Measurements from ENCODE around the gene CLSTN2. TPM values are rescaled to one million over a fixed set of nuclear protein-coding genes. Genes with fewer than 3 reads are reported as not detected.

Gene CLSTN2
- total RNA-seq, 1 experiment from 2014 or later: 0.02 TPM

- Histone ChIP-seq H3K9me3 (ENCODE audit: control insufficient read depth in 1 of 2, insufficient read depth in 1 of 2, low read depth in 1 of 2, low read length in 2 of 2) (no peaks in the 10 kb centered on the region), H3K9ac (ENCODE audit: low read length) (no peak overlapping the region), H4K20me1 (ENCODE audit: insufficient read depth) (no peaks in the 10 kb centered on the region), H3K27ac (ENCODE audit: low read depth, low read length) (no peak overlapping the region), H3K4me2 (ENCODE audit: low read length) (no peak overlapping the region), H3K79me2 (ENCODE audit: insufficient read depth, low read length) (no peaks in the 10 kb centered on the region), H3K4me3 (replicated peaks in 1 of 2; ENCODE audit: low read depth in 1 of 2, low read length in 2 of 2) (no peak overlapping the region), H2AFZ (ENCODE audit: low read depth, low read length, poor library complexity, severe bottlenecking) (no peak overlapping the region), H3K4me1 (ENCODE audit: control insufficient read depth in 1 of 2, insufficient read depth in 2 of 2, low read length in 2 of 2) (no peaks in the 10 kb centered on the region), H3K36me3 (ENCODE audit: control insufficient read depth in 1 of 2, insufficient read depth in 2 of 2, low read length in 2 of 2) (no peaks in the 10 kb centered on the region; a peak in 1 of 4 replicates), H3K9me2 (ENCODE audit: insufficient read depth) (no peaks in the 10 kb centered on the region), H3K27me3 (ENCODE audit: insufficient read depth, low read length) (peaks cover 41% of the 10 kb centered on the region)
- ATAC-seq (no peak), DNase-seq (ENCODE audit: low read depth, low spot score) (no peak)
- CTCF ChIA-PET: no interaction called here
- intact Hi-C loops (cut with micrococcal nuclease): no loop called here
- POLR2A ChIA-PET: no interaction called here
- RAD21 ChIA-PET (ENCODE audit: low non-redundant PET in 1 of 2, low total read pairs in 2 of 2, uncharacterized antibody in 2 of 2, unreplicated experiment in 2 of 2): no interaction called here
- no peak for TF ChIP-seq RAD21 (IDR thresholded peaks at IDR 0.05; ENCODE audit: low read depth)
- BruUV-seq (replicated peaks): no TSS peak
These were observed 588.6 kb downstream of the CLSTN2 start for GRCh38 chr3:140523600-140523999.

- Histone ChIP-seq H3K4me3 (replicated peaks in 1 of 2; ENCODE audit: low read depth in 1 of 2, low read length in 2 of 2) (no peak overlapping the region), H3K79me2 (ENCODE audit: insufficient read depth, low read length) (no peaks in the 10 kb centered on the region), H3K4me1 (ENCODE audit: control insufficient read depth in 1 of 2, insufficient read depth in 2 of 2, low read length in 2 of 2) (peaks cover 0 to 6% of the 10 kb centered on the region in 2 experiments; a peak in 1 of 4 replicates), H3K27ac (ENCODE audit: low read depth, low read length) (no peak overlapping the region), H3K9me3 (ENCODE audit: control insufficient read depth in 1 of 2, insufficient read depth in 1 of 2, low read depth in 1 of 2, low read length in 2 of 2) (no peaks in the 10 kb centered on the region), H3K9me2 (ENCODE audit: insufficient read depth) (no peaks in the 10 kb centered on the region), H3K27me3 (ENCODE audit: insufficient read depth, low read length) (peaks cover 43% of the 10 kb centered on the region), H3K36me3 (ENCODE audit: control insufficient read depth in 1 of 2, insufficient read depth in 2 of 2, low read length in 2 of 2) (no peaks in the 10 kb centered on the region; a peak in 1 of 4 replicates), H2AFZ (ENCODE audit: low read depth, low read length, poor library complexity, severe bottlenecking) (no peak overlapping the region), H4K20me1 (ENCODE audit: insufficient read depth) (no peaks in the 10 kb centered on the region; the same call in 1 of the 2 replicates), H3K9ac (ENCODE audit: low read length) (no peak overlapping the region), H3K4me2 (ENCODE audit: low read length) (no peak overlapping the region)
- no peak for DNase-seq (ENCODE audit: low read depth, low spot score)
- ChIA-PET CTCF (no interaction called here), POLR2A (no interaction called here), RAD21 (ENCODE audit: low non-redundant PET in 1 of 2, low total read pairs in 2 of 2, uncharacterized antibody in 2 of 2, unreplicated experiment in 2 of 2) (no interaction called here)
- intact Hi-C loops (cut with micrococcal nuclease): no loop called here
- no TSS peak for BruUV-seq (replicated peaks)
- no peak for ATAC-seq
- no peak for TF ChIP-seq SP1 (IDR thresholded peaks at IDR 0.05; ENCODE audit: low read depth)
- TF ChIP-seq EZH2 (IDR thresholded peaks at IDR 0.05): no peak
These were observed 592.2 kb downstream of the CLSTN2 start for GRCh38 chr3:140527156-140527555.

GRCh38 chr3:140529096-140529495 is 594.1 kb downstream of the CLSTN2 start:
- no peaks in the 10 kb centered on the region for H3K79me2 ChIP-seq (ENCODE audit: insufficient read depth, low read length)
- no peak overlapping the region for H3K9ac ChIP-seq (ENCODE audit: low read length)
- H3K4me1 ChIP-seq (ENCODE audit: control insufficient read depth in 1 of 2, insufficient read depth in 2 of 2, low read length in 2 of 2): peaks cover 0 to 6% of the 10 kb centered on the region in 2 experiments; a peak in 1 of 4 replicates
- ChIA-PET RAD21 (ENCODE audit: low non-redundant PET in 1 of 2, low total read pairs in 2 of 2, uncharacterized antibody in 2 of 2, unreplicated experiment in 2 of 2) (no interaction called here), CTCF (no interaction called here), POLR2A (no interaction called here)
- H3K27ac ChIP-seq (ENCODE audit: low read depth, low read length): no peak overlapping the region
- no peaks in the 10 kb centered on the region for H3K9me2 ChIP-seq (ENCODE audit: insufficient read depth)
- peaks cover 29% of the 10 kb centered on the region for H3K27me3 ChIP-seq (ENCODE audit: insufficient read depth, low read length)
- ATAC-seq: 0 out of 2 replicates have a peak, but pooled peaks have one; percentile 17
- no peaks in the 10 kb centered on the region; the same call in 1 of the 2 replicates for H4K20me1 ChIP-seq (ENCODE audit: insufficient read depth)
- no peaks in the 10 kb centered on the region; a peak in 1 of 4 replicates for H3K36me3 ChIP-seq (ENCODE audit: control insufficient read depth in 1 of 2, insufficient read depth in 2 of 2, low read length in 2 of 2)
- no peak overlapping the region for H2AFZ ChIP-seq (ENCODE audit: low read depth, low read length, poor library complexity, severe bottlenecking)
- H3K4me2 ChIP-seq (ENCODE audit: low read length): no peak overlapping the region
- H3K4me3 ChIP-seq (replicated peaks in 1 of 2; ENCODE audit: low read depth in 1 of 2, low read length in 2 of 2): no peak overlapping the region
- no TSS peak for BruUV-seq (replicated peaks)
- intact Hi-C loops (cut with micrococcal nuclease): no loop called here
- TF ChIP-seq POLR2AphosphoS5 (IDR thresholded peaks at IDR 0.05; ENCODE audit: low read depth, low read length): no peak
- TF ChIP-seq POLR2A (IDR thresholded peaks at IDR 0.05; ENCODE audit: borderline replicate concordance, extremely low read depth, insufficient read depth, insufficient read length): no peak
- no peak for TF ChIP-seq EGR1 (IDR thresholded peaks at IDR 0.05; ENCODE audit: low read depth)
- TF ChIP-seq CBX3 (IDR thresholded peaks at IDR 0.05; ENCODE audit: low read depth): no peak
- no peak for TF ChIP-seq SRF (IDR thresholded peaks at IDR 0.05; ENCODE audit: low read depth)
- no peak for TF ChIP-seq SP1 (IDR thresholded peaks at IDR 0.05; ENCODE audit: low read depth)
- TF ChIP-seq MAX (IDR thresholded peaks at IDR 0.05): no peak
- no peak for TF ChIP-seq YY1 (IDR thresholded peaks at IDR 0.05; ENCODE audit: extremely low read depth, insufficient replicate concordance, low read depth, low read length)
- TF ChIP-seq REST (IDR thresholded peaks at IDR 0.05; ENCODE audit: low read depth): no peak
- H3K9me3 ChIP-seq (ENCODE audit: control insufficient read depth in 1 of 2, insufficient read depth in 1 of 2, low read depth in 1 of 2, low read length in 2 of 2): no peaks in the 10 kb centered on the region
- DNase-seq (ENCODE audit: low read depth, low spot score): no peak

Measured in HCT116 (cell line).